GM12878 (cell line): ENCODE data around the gene KCNK13. TPM values are rescaled to one million over a fixed set of nuclear protein-coding genes. Genes with fewer than 3 reads are reported as not detected.

Source experiments
- ATAC-seq: fragments of 200-7000 bp; cut with Tn5 transposase; 3 replicates; pipeline ENCODE4 v1.9.1; 2020; ENCODE audit warnings: mild to moderate bottlenecking, moderate library complexity
- BruUV-seq: library from RNA; stranded (reverse); fragments of 400-500 nt; replicated peaks from 2 replicates; lab custom pipeline; 2021; lab: Mats Ljungman, UMichigan
- CTCF ChIA-PET: fragments of 300-600 bp; sonication (Branson Sonifier 250); formaldehyde crosslinking; extraction: SDS; loops from one replicate; lab custom pipeline; 2021; ENCODE audit warnings: inconsistent platforms; lab: Yijun Ruan, JAX
- POLR2A ChIA-PET: fragments of 350-600 bp; formaldehyde crosslinking; extraction: SDS; loops from one replicate; lab custom pipeline; 2021; ENCODE audit warnings: inconsistent platforms; lab: Charles Lee
- RAD21 ChIA-PET: fragments of 300-600 bp; sonication (Branson Sonifier 250); formaldehyde crosslinking; loops from one replicate; lab custom pipeline; 2023; ENCODE audit warnings: antibody characterized with exemption; ENCODE audit not compliant: unreplicated experiment; lab: Charles Lee
- SMC1A ChIA-PET: fragments of 300-600 bp; sonication (Branson Sonifier 250); formaldehyde crosslinking; loops from one replicate; lab custom pipeline; 2023; ENCODE audit not compliant: unreplicated experiment, uncharacterized antibody; lab: Charles Lee
- DNase-seq: peaks from one replicate; pipeline ENCODE4 v3.0.0-alpha.2; 2011; ENCODE audit warnings: low read depth, low spot score
- FAIRE-seq: peaks from 3 replicates; lab custom pipeline; 2011; peaks lifted over from hg19 to GRCh38; lab: Jason Lieb, UNC
- H2AFZ ChIP-seq: 2 replicates; pipeline ENCODE4 v1.6.0; 2011; ENCODE audit warnings: low read depth, low read length, control low read depth; ENCODE audit not compliant: control insufficient read depth
- H3K27ac ChIP-seq: 2 replicates; pipeline ENCODE4 v1.5.1; 2011; ENCODE audit warnings: control low read depth; ENCODE audit not compliant: control insufficient read depth, insufficient read depth
- H3K27me3 ChIP-seq, 2 experiments: replicated peaks in 1 of 2; 2 replicates each; pipeline versions ENCODE4 v1.6.0 to v1.6.1; 2011; ENCODE audit warnings: low read length in 1 of 2; ENCODE audit not compliant: control insufficient read depth in 2 of 2, insufficient read depth in 2 of 2
- H3K36me3 ChIP-seq, 2 experiments: 2 replicates each; pipeline ENCODE4 v1.5.1; 2011; ENCODE audit warnings: low read length in 1 of 2; ENCODE audit not compliant: control insufficient read depth in 2 of 2, insufficient read depth in 2 of 2
- H3K4me1 ChIP-seq: 2 replicates; pipeline ENCODE4 v1.6.1; 2011; ENCODE audit warnings: mild to moderate bottlenecking, low read length, moderate library complexity, mixed read lengths; ENCODE audit not compliant: control insufficient read depth, insufficient read depth
- H3K4me2 ChIP-seq: 2 replicates; pipeline ENCODE4 v1.6.0; 2011; ENCODE audit warnings: control low read depth; ENCODE audit not compliant: control insufficient read depth, insufficient read depth
- H3K4me3 ChIP-seq: fragments of 200-600 bp; sonication (generic); 2 replicates; pipeline ENCODE4 v1.5.1; 2016
- H3K79me2 ChIP-seq: 2 replicates; pipeline ENCODE4 v1.6.0; 2011; ENCODE audit warnings: low read length; ENCODE audit not compliant: control insufficient read depth, insufficient read depth
- H3K9ac ChIP-seq: 2 replicates; pipeline ENCODE4 v1.8.0; 2011; ENCODE audit warnings: low read length, control low read depth, mixed read lengths; ENCODE audit not compliant: control insufficient read depth, insufficient read depth
- H3K9me3 ChIP-seq: replicated peaks from 3 replicates; pipeline ENCODE4 v1.5.1; 2011; ENCODE audit warnings: mild to moderate bottlenecking, low read length; ENCODE audit not compliant: control insufficient read depth, insufficient read depth
- H4K20me1 ChIP-seq: 2 replicates; pipeline ENCODE4 v1.6.0; 2011; ENCODE audit not compliant: control insufficient read depth, insufficient read depth
- BCL11A ChIP-seq: IDR thresholded peaks from 2 replicates; pipeline ENCODE4 v1.6.1; 2011; ENCODE audit warnings: low read depth, low read length
- CHD1 ChIP-seq: IDR thresholded peaks from 2 replicates; pipeline ENCODE4 v1.6.1; 2012; ENCODE audit warnings: low read depth, low read length, improper control_type of control experiment
- CHD2 ChIP-seq: IDR thresholded peaks from 2 replicates; pipeline ENCODE4 v1.6.1; 2011; ENCODE audit warnings: low read depth, low read length, improper control_type of control experiment, borderline replicate concordance
- EZH2 ChIP-seq: IDR thresholded peaks from 2 replicates; pipeline ENCODE4 v1.6.1; 2012; ENCODE audit warnings: low read depth, mild to moderate bottlenecking, control low read depth, inconsistent platforms, low read length, borderline replicate concordance; ENCODE audit not compliant: control insufficient read depth
- GATAD2B ChIP-seq: fragments of 450-650 bp; conservative IDR thresholded peaks from 2 replicates; pipeline ENCODE4 v1.6.1; 2017; ENCODE audit warnings: low read depth, mild to moderate bottlenecking, moderate library complexity
- HDAC2 ChIP-seq: fragments of 200-600 bp; sonication (generic); IDR thresholded peaks from 2 replicates; pipeline ENCODE4 v1.6.1; 2017
- HDAC6 ChIP-seq: fragments of 200-600 bp; sonication (generic); IDR thresholded peaks from one replicate; pipeline ENCODE4 v1.8.0; 2017; ENCODE audit warnings: antibody characterized with exemption; ENCODE audit not compliant: unreplicated experiment
- MEF2B ChIP-seq: fragments of 450-650 bp; IDR thresholded peaks from 2 replicates; pipeline ENCODE4 v1.6.1; 2018; ENCODE audit warnings: mild to moderate bottlenecking, moderate library complexity; ENCODE audit not compliant: partially characterized antibody, poor library complexity, severe bottlenecking
- PAX5 ChIP-seq: IDR thresholded peaks from 2 replicates; pipeline ENCODE4 v1.6.1; 2011; ENCODE audit warnings: low read depth, low read length, borderline replicate concordance
- POU2F2 ChIP-seq: IDR thresholded peaks from 3 replicates; pipeline ENCODE4 v1.6.1; 2011; ENCODE audit warnings: low read depth, mild to moderate bottlenecking, low read length, borderline replicate concordance
- RCOR1 ChIP-seq: conservative IDR thresholded peaks from 2 replicates; pipeline ENCODE4 v1.6.1; 2012; ENCODE audit warnings: low read depth, low read length, improper control_type of control experiment
- SUZ12 ChIP-seq: fragments of 200-600 bp; sonication (generic); IDR thresholded peaks from one replicate; pipeline ENCODE4 v1.6.1; 2018; ENCODE audit warnings: antibody characterized with exemption, mild to moderate bottlenecking; ENCODE audit not compliant: unreplicated experiment
- YY1 ChIP-seq: IDR thresholded peaks from 2 replicates; pipeline ENCODE4 v1.6.1; 2011; ENCODE audit warnings: low read depth, mild to moderate bottlenecking, low read length
- WGBS: methylation state at CpG from one replicate; pipeline ENCODE4 v1.1.6; 2016; ENCODE audit warnings: low lambda C conversion rate; ENCODE audit not compliant: insufficient replicate concordance, insufficient coverage; ENCODE audit errors: missing lambda C conversion rate; 5-methylcytosine and 5-hydroxymethylcytosine counted together
- in situ Hi-C: fragments of 300-500 bp; cut with MboI; formaldehyde crosslinking; loops from 9 replicates; pipeline ENCODE4 v1.14.3; 2018; ENCODE audit warnings: mixed read lengths
- intact Hi-C: fragments of 100-400 bp; cut with micrococcal nuclease; formaldehyde crosslinking; loops from one replicate; pipeline ENCODE4 v1.14.2; 2022; ENCODE audit not compliant: unreplicated experiment
- polyA plus RNA-seq, 11 experiments: library from polyadenylated mRNA; depleted of rRNA in 4 of 11; unstranded in 6 of 11; stranded (reverse) in 5 of 11; fragments of >200 nt; fragmentation: Nextera tagmentation in 4 of 11; fragmentation: Illumina TruSeq in 1 of 11; extraction: Ambion mirVana in 4 of 11; extraction: Trizol in 1 of 11; gene quantifications; 1 replicate in 1 of 11; 2 replicates in 10 of 11; pipeline versions ENCODE4 v1.2.1 to v1.2.3, GENCODE V29; 2011 to 2016; ENCODE audit warnings: inconsistent platforms in 2 of 11, missing spikeins in 2 of 11, low read depth in 1 of 11
- total RNA-seq, 4 experiments: library from RNA; depleted of rRNA in 3 of 4; stranded (reverse); fragments of >200 nt in 3 of 4; fragmentation: Illumina TruSeq in 1 of 4; extraction: Trizol in 1 of 4; gene quantifications; 2 replicates each; pipeline versions ENCODE4 v1.2.1 to v1.2.3, GENCODE V29; 2013 to 2021
- TF ChIP-seq, protein P1 (sequence below): IDR thresholded peaks from 2 replicates; pipeline ENCODE4 v1.6.1; 2012; ENCODE audit warnings: low read depth, low read length, improper control_type of control experiment
- TF ChIP-seq, protein P2 (sequence below): fragments of 450-650 bp; IDR thresholded peaks from 2 replicates; pipeline ENCODE4 v1.6.1; 2017; ENCODE audit warnings: low read depth, mild to moderate bottlenecking, moderate library complexity

Gene KCNK13
- total and polyA plus RNA-seq, 10 of the 15 experiments (the other 5 are each of a cell fraction or from before 2014, with no cell fraction given), result not detected

DNA sequence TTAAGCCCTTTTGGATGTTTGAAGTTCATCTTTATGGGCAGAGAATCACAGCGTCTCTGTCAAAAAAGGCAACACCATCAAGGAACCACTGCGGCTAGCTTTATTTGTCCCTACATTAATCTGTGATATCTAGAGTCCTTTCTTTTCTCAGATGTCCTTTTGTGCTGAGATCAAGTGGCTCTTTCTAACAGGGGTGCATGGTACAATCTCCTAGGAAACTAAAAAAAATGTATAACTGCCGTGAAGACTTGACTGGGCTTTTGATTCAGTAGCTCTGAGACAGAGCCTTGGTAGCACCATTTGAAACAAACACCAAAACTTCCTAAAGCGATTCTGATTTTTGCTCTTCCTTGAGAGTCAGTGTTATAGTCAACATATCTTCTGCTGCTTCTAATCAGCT is 33.3 kb downstream of the KCNK13 start:
- H3K9ac ChIP-seq, result no peak overlapping the region
- no peak for FAIRE-seq
- SMC1A ChIA-PET, result no interaction called here
- H3K79me2 ChIP-seq, result no peaks in the 10 kb centered on the region
- H3K27me3 ChIP-seq, result no peaks in the 10 kb centered on the region
- no peak overlapping the region for H3K27ac ChIP-seq
- no peaks in the 10 kb centered on the region; the same call in 2 of the 3 replicates for H3K9me3 ChIP-seq
- no peak for DNase-seq
- H2AFZ ChIP-seq, result no peak overlapping the region
- BruUV-seq, result no TSS peak
- no peak overlapping the region for H3K4me2 ChIP-seq
- no peak for TF ChIP-seq POU2F2
- no peak for TF ChIP-seq EZH2
- TF ChIP-seq, protein P1, sequence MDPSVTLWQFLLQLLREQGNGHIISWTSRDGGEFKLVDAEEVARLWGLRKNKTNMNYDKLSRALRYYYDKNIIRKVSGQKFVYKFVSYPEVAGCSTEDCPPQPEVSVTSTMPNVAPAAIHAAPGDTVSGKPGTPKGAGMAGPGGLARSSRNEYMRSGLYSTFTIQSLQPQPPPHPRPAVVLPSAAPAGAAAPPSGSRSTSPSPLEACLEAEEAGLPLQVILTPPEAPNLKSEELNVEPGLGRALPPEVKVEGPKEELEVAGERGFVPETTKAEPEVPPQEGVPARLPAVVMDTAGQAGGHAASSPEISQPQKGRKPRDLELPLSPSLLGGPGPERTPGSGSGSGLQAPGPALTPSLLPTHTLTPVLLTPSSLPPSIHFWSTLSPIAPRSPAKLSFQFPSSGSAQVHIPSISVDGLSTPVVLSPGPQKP, result no peak
- TF ChIP-seq RCOR1, result no peak
- no peak for TF ChIP-seq CHD1
- TF ChIP-seq CHD2, result no peak
- no peak for TF ChIP-seq BCL11A
- no peak for TF ChIP-seq HDAC2
- no peak for TF ChIP-seq GATAD2B
- no peak for TF ChIP-seq HDAC6
- no peak for TF ChIP-seq PAX5
- no peak for TF ChIP-seq MEF2B
- no peak for TF ChIP-seq YY1
- no peak for TF ChIP-seq SUZ12
- TF ChIP-seq, protein P2, sequence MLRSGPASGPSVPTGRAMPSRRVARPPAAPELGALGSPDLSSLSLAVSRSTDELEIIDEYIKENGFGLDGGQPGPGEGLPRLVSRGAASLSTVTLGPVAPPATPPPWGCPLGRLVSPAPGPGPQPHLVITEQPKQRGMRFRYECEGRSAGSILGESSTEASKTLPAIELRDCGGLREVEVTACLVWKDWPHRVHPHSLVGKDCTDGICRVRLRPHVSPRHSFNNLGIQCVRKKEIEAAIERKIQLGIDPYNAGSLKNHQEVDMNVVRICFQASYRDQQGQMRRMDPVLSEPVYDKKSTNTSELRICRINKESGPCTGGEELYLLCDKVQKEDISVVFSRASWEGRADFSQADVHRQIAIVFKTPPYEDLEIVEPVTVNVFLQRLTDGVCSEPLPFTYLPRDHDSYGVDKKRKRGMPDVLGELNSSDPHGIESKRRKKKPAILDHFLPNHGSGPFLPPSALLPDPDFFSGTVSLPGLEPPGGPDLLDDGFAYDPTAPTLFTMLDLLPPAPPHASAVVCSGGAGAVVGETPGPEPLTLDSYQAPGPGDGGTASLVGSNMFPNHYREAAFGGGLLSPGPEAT, result no peak
- TF ChIP-seq, all 136 proteins: peak for 0
- H4K20me1 ChIP-seq, result no peaks in the 10 kb centered on the region
- ChIA-PET RAD21 (no interaction called here), POLR2A (no interaction called here), CTCF (no interaction called here)
- H3K4me1 ChIP-seq, result no peaks in the 10 kb centered on the region
- WGBS, result 73% methylated on average over 4 of the region's 4 CpGs
- intact Hi-C loops (no loop called here), in situ Hi-C loops (no loop called here)
- H3K36me3 ChIP-seq, result no peaks in the 10 kb centered on the region
- no peak overlapping the region for H3K4me3 ChIP-seq
- no peak for ATAC-seq
